KMS-11 (cell line): Measurements from ENCODE around the gene ENPP5.

Source experiments
- H2AFZ ChIP-seq: fragments of 200-600 bp; sonication (generic); 2 replicates; pipeline ENCODE4 v1.6.1; 2016; ENCODE audit warnings: antibody characterized with exemption, mixed run types, low read depth
- H3K27ac ChIP-seq: fragments of 200-600 bp; sonication (generic); 2 replicates; pipeline ENCODE4 v1.6.1; 2016; ENCODE audit warnings: mild to moderate bottlenecking, mixed run types
- H3K27me3 ChIP-seq: fragments of 200-600 bp; sonication (generic); 2 replicates; pipeline ENCODE4 v1.6.1; 2017; ENCODE audit warnings: mild to moderate bottlenecking, low read depth, mixed run types, moderate library complexity; ENCODE audit not compliant: insufficient read depth
- H3K36me3 ChIP-seq: fragments of 200-600 bp; sonication (generic); 2 replicates; pipeline ENCODE4 v1.6.1; 2017; ENCODE audit warnings: mild to moderate bottlenecking, mixed run types; ENCODE audit not compliant: insufficient read depth
- H3K4me1 ChIP-seq: fragments of 200-600 bp; sonication (generic); 2 replicates; pipeline ENCODE4 v1.6.1; 2016; ENCODE audit warnings: mild to moderate bottlenecking, low read depth, mixed run types; ENCODE audit not compliant: poor library complexity, severe bottlenecking
- H3K4me2 ChIP-seq: fragments of 200-600 bp; sonication (generic); 2 replicates; pipeline ENCODE4 v1.7.0; 2016; ENCODE audit warnings: mild to moderate bottlenecking, mixed run types
- H3K4me3 ChIP-seq: fragments of 200-600 bp; sonication (generic); IDR thresholded peaks from 2 replicates; pipeline ENCODE4 v1.6.1; 2017; ENCODE audit warnings: low read depth, low read length, mixed read lengths; ENCODE audit not compliant: insufficient read depth
- H3K79me2 ChIP-seq: fragments of 200-600 bp; sonication (generic); 2 replicates; pipeline ENCODE4 v1.6.1; 2016; ENCODE audit warnings: low read depth, mixed run types; ENCODE audit not compliant: insufficient read depth
- H3K9ac ChIP-seq: fragments of 200-600 bp; sonication (generic); 2 replicates; pipeline ENCODE4 v1.6.1; 2016; ENCODE audit warnings: mild to moderate bottlenecking, mixed run types
- H4K20me1 ChIP-seq: fragments of 200-600 bp; sonication (generic); 2 replicates; pipeline ENCODE4 v1.6.1; 2016; ENCODE audit warnings: mild to moderate bottlenecking, mixed run types; ENCODE audit not compliant: insufficient read depth
- TF ChIP-seq, protein P1 (sequence below): fragments of 200-600 bp; sonication (generic); conservative IDR thresholded peaks from 2 replicates; pipeline ENCODE4 v1.6.1; 2017; ENCODE audit warnings: low read depth, mild to moderate bottlenecking, antibody characterized with exemption, low read length, moderate library complexity, mixed read lengths

The ENPP5 gene

DNA sequence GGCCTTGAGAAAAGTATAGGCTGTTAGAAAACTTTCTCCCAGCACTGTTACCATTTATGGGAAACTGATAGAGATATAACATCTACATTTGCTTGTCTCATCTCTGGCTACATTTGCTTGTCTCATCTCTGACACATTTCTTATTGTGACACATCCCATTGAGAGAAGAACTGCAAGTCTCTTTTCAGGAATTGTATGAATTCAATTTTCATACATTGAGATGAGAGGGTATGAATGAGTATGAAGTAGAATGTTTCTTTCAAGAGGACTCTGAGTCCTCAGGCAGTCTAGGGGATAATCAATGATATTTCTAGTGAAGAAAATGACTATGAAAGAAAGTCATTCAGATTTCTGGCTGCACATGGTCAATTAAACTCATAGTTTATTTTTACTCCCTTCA, 37.5 kb upstream of the ENPP5 start:
- H2AFZ ChIP-seq = no peak overlapping the region
- no peak overlapping the region for H3K27ac ChIP-seq
- no peaks in the 10 kb centered on the region for H3K79me2 ChIP-seq
- TF ChIP-seq, protein P1, sequence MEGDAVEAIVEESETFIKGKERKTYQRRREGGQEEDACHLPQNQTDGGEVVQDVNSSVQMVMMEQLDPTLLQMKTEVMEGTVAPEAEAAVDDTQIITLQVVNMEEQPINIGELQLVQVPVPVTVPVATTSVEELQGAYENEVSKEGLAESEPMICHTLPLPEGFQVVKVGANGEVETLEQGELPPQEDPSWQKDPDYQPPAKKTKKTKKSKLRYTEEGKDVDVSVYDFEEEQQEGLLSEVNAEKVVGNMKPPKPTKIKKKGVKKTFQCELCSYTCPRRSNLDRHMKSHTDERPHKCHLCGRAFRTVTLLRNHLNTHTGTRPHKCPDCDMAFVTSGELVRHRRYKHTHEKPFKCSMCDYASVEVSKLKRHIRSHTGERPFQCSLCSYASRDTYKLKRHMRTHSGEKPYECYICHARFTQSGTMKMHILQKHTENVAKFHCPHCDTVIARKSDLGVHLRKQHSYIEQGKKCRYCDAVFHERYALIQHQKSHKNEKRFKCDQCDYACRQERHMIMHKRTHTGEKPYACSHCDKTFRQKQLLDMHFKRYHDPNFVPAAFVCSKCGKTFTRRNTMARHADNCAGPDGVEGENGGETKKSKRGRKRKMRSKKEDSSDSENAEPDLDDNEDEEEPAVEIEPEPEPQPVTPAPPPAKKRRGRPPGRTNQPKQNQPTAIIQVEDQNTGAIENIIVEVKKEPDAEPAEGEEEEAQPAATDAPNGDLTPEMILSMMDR = no peak
- H3K4me1 ChIP-seq = no peaks in the 10 kb centered on the region
- no peaks in the 10 kb centered on the region for H4K20me1 ChIP-seq
- H3K9ac ChIP-seq = no peak overlapping the region
- H3K4me3 ChIP-seq = no peak overlapping the region
- no peak overlapping the region for H3K4me2 ChIP-seq
- no peaks in the 10 kb centered on the region for H3K27me3 ChIP-seq
- H3K36me3 ChIP-seq = no peaks in the 10 kb centered on the region

GRCh38 chr6:46207174-46207573, 36.4 kb upstream of the ENPP5 start:
- no peak overlapping the region for H3K27ac ChIP-seq
- no peaks in the 10 kb centered on the region for H3K27me3 ChIP-seq
- no peak overlapping the region for H2AFZ ChIP-seq
- H3K36me3 ChIP-seq = no peaks in the 10 kb centered on the region
- TF ChIP-seq, protein P1 = no peak
- H3K4me2 ChIP-seq = no peak overlapping the region
- H3K79me2 ChIP-seq = no peaks in the 10 kb centered on the region
- H3K9ac ChIP-seq = no peak overlapping the region
- H3K4me1 ChIP-seq = no peaks in the 10 kb centered on the region
- no peak overlapping the region for H3K4me3 ChIP-seq
- no peaks in the 10 kb centered on the region for H4K20me1 ChIP-seq

DNA sequence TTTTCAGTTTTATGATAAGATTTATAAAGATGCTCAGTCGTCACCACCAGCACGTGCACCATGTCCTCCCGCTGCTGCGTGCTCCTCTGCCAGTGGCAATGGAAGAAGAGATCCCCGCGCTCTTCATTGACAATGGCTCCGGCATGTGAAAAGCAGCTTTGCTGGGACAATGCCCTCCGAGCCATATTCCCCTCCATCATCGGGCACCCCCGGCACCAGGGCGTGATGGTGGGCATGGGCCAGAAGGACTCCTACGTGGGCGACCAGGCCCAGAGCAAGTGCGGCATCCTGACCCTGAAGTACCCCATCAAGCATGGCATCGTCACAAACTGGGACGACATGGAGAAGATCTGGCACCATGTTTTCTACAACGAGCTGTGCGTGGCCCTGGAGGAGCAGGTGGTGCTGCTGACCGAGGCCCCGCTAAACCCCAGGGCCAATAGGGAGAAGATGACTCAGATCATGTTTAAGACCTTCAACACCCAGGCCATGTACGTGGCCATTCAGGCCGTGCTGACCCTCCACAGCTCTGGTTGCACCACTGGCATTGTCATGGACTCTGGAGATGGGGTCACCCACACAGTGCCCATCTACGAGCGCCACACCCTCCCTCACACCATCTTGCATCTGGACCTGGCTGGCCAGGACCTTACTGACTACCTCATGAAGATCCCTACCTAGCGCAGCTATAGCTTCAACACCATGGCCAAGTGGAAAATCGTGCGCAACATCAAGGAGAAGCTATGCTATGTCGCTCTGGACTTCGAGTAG, 34.3 kb upstream of the ENPP5 start:
- Histone ChIP-seq H3K27me3 (no peaks in the 10 kb centered on the region), H3K4me2 (no peak overlapping the region), H3K36me3 (no peaks in the 10 kb centered on the region), H3K4me1 (no peaks in the 10 kb centered on the region), H3K79me2 (no peaks in the 10 kb centered on the region), H3K4me3 (no peak overlapping the region), H2AFZ (no peak overlapping the region), H3K9ac (no peak overlapping the region), H4K20me1 (no peaks in the 10 kb centered on the region), H3K27ac (no peak overlapping the region)
- TF ChIP-seq, protein P1 = no peak

DNA sequence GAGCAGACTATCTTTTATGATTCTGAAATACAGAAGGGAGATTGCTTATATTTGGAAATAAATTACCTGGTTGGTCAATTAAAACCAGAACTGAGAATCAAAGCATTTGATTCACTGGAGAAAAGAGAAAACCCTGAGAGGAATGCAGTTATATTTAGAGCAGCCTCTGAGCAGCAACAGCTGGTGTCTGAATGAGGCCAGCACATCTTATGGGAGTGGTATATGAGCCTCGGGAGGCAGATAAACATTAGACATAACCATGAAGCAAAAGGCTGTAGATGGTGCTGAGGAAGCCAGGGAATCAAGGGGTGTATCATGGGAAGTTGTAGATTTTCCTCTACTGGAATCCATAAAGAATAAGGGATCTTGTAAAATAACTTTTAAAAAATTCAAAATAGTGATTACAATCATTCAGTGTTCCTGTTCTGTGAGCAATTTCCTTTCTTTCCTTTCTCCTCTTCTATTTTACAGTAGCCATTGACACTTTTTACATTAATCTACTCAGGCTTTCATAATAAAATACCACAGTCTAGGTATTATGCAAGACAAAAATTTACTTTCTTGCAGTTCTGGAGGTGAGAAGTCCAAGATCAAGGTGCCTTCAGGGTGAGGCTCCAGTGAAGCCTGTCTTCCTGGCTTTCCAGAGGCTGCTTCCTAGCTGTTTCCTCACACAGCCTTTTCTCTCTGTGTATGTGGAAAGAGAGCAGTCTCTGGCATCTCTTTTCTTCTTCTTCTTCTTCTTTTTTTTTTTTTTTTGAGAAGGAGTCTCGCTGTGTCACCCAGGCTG, 32.8 kb upstream of the ENPP5 start:
- H3K4me3 ChIP-seq = no peak overlapping the region
- no peaks in the 10 kb centered on the region for H3K36me3 ChIP-seq
- no peaks in the 10 kb centered on the region for H3K27me3 ChIP-seq
- no peak overlapping the region for H3K9ac ChIP-seq
- H3K4me1 ChIP-seq = no peaks in the 10 kb centered on the region
- H2AFZ ChIP-seq = no peak overlapping the region
- TF ChIP-seq, protein P1 = no peak
- no peaks in the 10 kb centered on the region for H3K79me2 ChIP-seq
- H3K27ac ChIP-seq = no peak overlapping the region
- no peaks in the 10 kb centered on the region for H4K20me1 ChIP-seq
- H3K4me2 ChIP-seq = no peak overlapping the region
